OCI-LY1 (cell line): Measurements from ENCODE around the gene SELENOP.

Experiments used
- CTCF ChIP-seq: fragments of 200-600 bp; sonication (generic), shearing (Covaris generic); IDR thresholded peaks from 2 replicates; pipeline ENCODE4 v1.5.1; 2017; ENCODE audit warnings: mild to moderate bottlenecking, antibody characterized with exemption, low read length, moderate library complexity, mixed read lengths
- EZH2 ChIP-seq: fragments of 200-600 bp; sonication (generic), shearing (Covaris generic); IDR thresholded peaks from 2 replicates; pipeline ENCODE4 v1.8.0; 2017; ENCODE audit warnings: borderline replicate concordance, mixed run types, mild to moderate bottlenecking, antibody characterized with exemption, low read length, moderate library complexity, mixed read lengths

GRCh38 chr5:42855811-42856210 is 44.1 kb upstream of the SELENOP start:
- no peak for TF ChIP-seq CTCF
- no peak for TF ChIP-seq EZH2
